Tibial nerve (tissue), 4 donors: ENCODE results near the gene CFAP69. TPM values are rescaled to one million over a fixed set of nuclear protein-coding genes. Genes with fewer than 3 reads are reported as not detected.

ENCODE experiments used
- DNase-seq, 2 donors: peaks; one replicate each; pipeline ENCODE4 v3.0.0-alpha.2; 2019; ENCODE audit warnings: low spot score in 2 of 2
- H3K27ac ChIP-seq, 4 donors: fragments of 200-600 bp; sonication (generic) in 3 of 4; one replicate each; pipeline ENCODE4 v1.5.1; 2017 to 2019; ENCODE audit warnings: mild to moderate bottlenecking in 1 of 4
- H3K27me3 ChIP-seq, 2 donors: fragments of 200-600 bp; sonication (generic) in 1 of 2; one replicate each; pipeline versions ENCODE4 v1.5.1 to v1.6.0; 2017 to 2019
- H3K36me3 ChIP-seq, 3 donors: fragments of 200-600 bp; sonication (generic); one replicate each; pipeline ENCODE4 v1.5.1; 2018 to 2019
- H3K4me1 ChIP-seq, 4 donors: fragments of 200-600 bp; sonication (generic) in 3 of 4; one replicate each; pipeline ENCODE4 v1.5.1; 2017 to 2019
- H3K4me3 ChIP-seq, 4 donors: fragments of 200-600 bp; sonication (generic) in 3 of 4; one replicate each; pipeline ENCODE4 v1.5.1; 2017 to 2019; ENCODE audit warnings: mild to moderate bottlenecking in 1 of 4, moderate library complexity in 1 of 4
- H3K9me3 ChIP-seq, 4 donors: fragments of 200-600 bp; sonication (generic) in 3 of 4; one replicate each; pipeline ENCODE4 v1.5.1; 2017 to 2019
- CTCF ChIP-seq, 5 experiments: fragments of 200-600 bp in 3 of 5; fragments of 450-650 bp in 2 of 5; sonication (generic) in 3 of 5; IDR thresholded peaks; one replicate each; pipeline ENCODE4 v1.5.1; 2016 to 2019; ENCODE audit warnings: antibody characterized with exemption in 5 of 5, mild to moderate bottlenecking in 3 of 5, moderate library complexity in 2 of 5
- EP300 ChIP-seq, 2 donors: sonication (generic); formaldehyde crosslinking; IDR thresholded peaks; one replicate each; pipeline ENCODE4 v1.6.1; 2017; ENCODE audit warnings: antibody characterized with exemption in 2 of 2, mild to moderate bottlenecking in 1 of 2
- POLR2A ChIP-seq, 2 donors: fragments of 450-650 bp; IDR thresholded peaks; one replicate each; pipeline ENCODE4 v1.6.1; 2017; ENCODE audit warnings: antibody characterized with exemption in 2 of 2, mild to moderate bottlenecking in 2 of 2, moderate library complexity in 2 of 2
- WGBS, 2 donors: methylation state at CpG; one replicate each; pipeline ENCODE4 v1.1.5; 2018; 5-methylcytosine and 5-hydroxymethylcytosine counted together
- total RNA-seq, 4 donors: library from RNA; depleted of rRNA; stranded (reverse); fragments of >200 nt; gene quantifications; one replicate each; pipeline ENCODE4 v1.1.0, GENCODE V29; 2016

Gene CFAP69
- total RNA-seq, result 10 to 100 TPM; 18.9 to 51.1 (median 22.0) TPM

- TF ChIP-seq CTCF (IDR thresholded peaks at IDR 0.05), result peak in 4 of 5 experiments; percentile 11 to 72 (median 44)
- peak in 1 of 2 donors; percentile 12 for TF ChIP-seq POLR2A (IDR thresholded peaks at IDR 0.05)
- peak; percentile 39 to 85 for TF ChIP-seq EP300 (IDR thresholded peaks at IDR 0.05)
Measured at GRCh38 chr7:90244909-90245851, at the start of gene CFAP69. CFAP69 (plus strand) TSS chr7:90245174; CDS start chr7:90245425, 251 bp downstream.

GRCh38 chr7:90201500-90202195 lies 43.3 kb upstream of the CFAP69 start:
- TF ChIP-seq EP300 (IDR thresholded peaks at IDR 0.05), result no peak
- TF ChIP-seq POLR2A (IDR thresholded peaks at IDR 0.05), result no peak
- no peak for TF ChIP-seq CTCF (IDR thresholded peaks at IDR 0.05)
- Histone ChIP-seq H3K27ac (no peak overlapping the region), H3K36me3 (no peaks in the 10 kb centered on the region), H3K4me1 (no peaks in the 10 kb centered on the region), H3K9me3 (no peaks in the 10 kb centered on the region), H3K27me3 (no peaks in the 10 kb centered on the region), H3K4me3 (no peak overlapping the region)
- 92 to 96% methylated on average over 2 of the region's 2 CpGs for WGBS, 2 donors
- DNase-seq, result no peak

More at GRCh38 chr7:90244909-90245851, at the start of gene CFAP69:
- Histone ChIP-seq H3K4me3 (peak within 1 kb of the TSS; percentile 77 to 97 (median 85)), H3K4me1 (peaks cover 0 to 15% (median 5%) of the 10 kb centered on the region in 4 donors), H3K9me3 (no peaks in the 10 kb centered on the region), H3K36me3 (no peaks in the 10 kb centered on the region), H3K27ac (peak within 1 kb of the TSS; percentile 38 to 89 (median 68)), H3K27me3 (no peaks in the 10 kb centered on the region)
- peak; percentile 86 to 94 for DNase-seq
- 0 to 1% methylated on average over 48 to 57 of the region's 59 CpGs for WGBS, 2 donors

DNA sequence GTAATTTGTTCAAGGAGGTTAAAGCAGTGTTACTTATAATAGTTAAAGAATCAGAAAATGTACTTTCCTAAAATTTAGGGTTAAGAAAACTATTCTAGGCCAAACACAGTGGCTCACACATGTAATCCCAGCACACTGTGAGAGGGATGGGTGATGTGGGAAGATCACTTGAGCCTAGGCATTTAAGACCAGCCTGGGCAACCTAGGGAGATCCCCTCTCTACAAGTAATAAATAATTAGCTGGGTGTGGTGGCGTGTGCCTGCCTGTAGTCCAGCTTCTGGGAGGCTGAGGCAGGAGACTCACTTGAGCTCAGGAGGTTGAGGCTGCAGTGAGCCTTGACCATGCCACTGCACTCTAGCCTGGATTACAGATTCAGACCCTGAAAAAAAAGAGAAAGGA lies 37.0 kb upstream of the CFAP69 start:
- H3K36me3 ChIP-seq, result no peaks in the 10 kb centered on the region
- H3K27ac ChIP-seq, result no peak overlapping the region
- no peak for TF ChIP-seq EP300 (IDR thresholded peaks at IDR 0.05)
- no peak for TF ChIP-seq POLR2A (IDR thresholded peaks at IDR 0.05)
- no peak for TF ChIP-seq CTCF (IDR thresholded peaks at IDR 0.05)
- no peak overlapping the region for H3K4me3 ChIP-seq
- 79 to 92% methylated on average over 1 of the region's 1 CpG for WGBS, 2 donors
- no peak for DNase-seq
- no peaks in the 10 kb centered on the region for H3K27me3 ChIP-seq
- no peaks in the 10 kb centered on the region for H3K9me3 ChIP-seq
- H3K4me1 ChIP-seq, result peaks cover 0 to 34% (median 0%) of the 10 kb centered on the region in 4 donors

DNA sequence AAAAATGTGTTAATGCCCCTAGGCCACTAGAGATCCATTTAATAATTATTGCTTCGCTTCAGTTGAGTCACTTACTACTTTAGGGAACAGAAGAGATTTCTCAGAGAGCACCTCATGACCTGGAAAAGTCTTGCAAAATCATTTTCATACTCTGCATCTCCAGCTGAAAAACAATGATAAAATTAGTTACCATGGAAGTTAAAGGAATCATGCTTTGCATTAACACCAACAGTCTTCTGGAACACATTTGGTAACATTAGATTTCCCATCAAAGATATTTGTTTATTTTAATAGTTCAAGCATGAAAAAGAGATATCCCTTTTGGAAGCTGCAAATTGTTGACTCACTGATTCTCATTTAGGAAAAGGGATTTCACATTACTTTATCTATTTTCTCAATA lies 35.2 kb upstream of the CFAP69 start:
- no peak for DNase-seq
- Histone ChIP-seq H3K27me3 (no peaks in the 10 kb centered on the region), H3K9me3 (no peaks in the 10 kb centered on the region), H3K36me3 (no peaks in the 10 kb centered on the region), H3K27ac (peak overlapping the region in 2 of 4 donors; percentile 25 to 87), H3K4me1 (peaks cover 0 to 42% (median 0%) of the 10 kb centered on the region in 4 donors), H3K4me3 (no peak overlapping the region)
- TF ChIP-seq POLR2A (IDR thresholded peaks at IDR 0.05) (no peak), CTCF (IDR thresholded peaks at IDR 0.05) (no peak), EP300 (IDR thresholded peaks at IDR 0.05) (no peak)
- WGBS, 2 donors, result 70 to 78% methylated on average over 1 of the region's 1 CpG
